NCI-H1436 treated with DMSO at 0.1 percent for 48 hours (cell line): ENCODE measurements around the gene CXCL14.
A peak's percentile ranks its signal among the peaks of the same experiment; 100 is the strongest.

Experiments used
- DNase-seq: peaks from one replicate; lab custom pipeline; 2025; lab: John Stamatoyannopoulos, UW

The CXCL14 gene

GRCh38 chr5:135596157-135596763, 17.5 kb upstream of the CXCL14 start:
- no peak for DNase-seq

- DNase-seq, result no peak
Observed at GRCh38 chr5:135594416-135594960, 15.7 kb upstream of the CXCL14 start.

GRCh38 chr5:135593886-135594285, 15.1 kb upstream of the CXCL14 start:
- no peak for DNase-seq

DNA sequence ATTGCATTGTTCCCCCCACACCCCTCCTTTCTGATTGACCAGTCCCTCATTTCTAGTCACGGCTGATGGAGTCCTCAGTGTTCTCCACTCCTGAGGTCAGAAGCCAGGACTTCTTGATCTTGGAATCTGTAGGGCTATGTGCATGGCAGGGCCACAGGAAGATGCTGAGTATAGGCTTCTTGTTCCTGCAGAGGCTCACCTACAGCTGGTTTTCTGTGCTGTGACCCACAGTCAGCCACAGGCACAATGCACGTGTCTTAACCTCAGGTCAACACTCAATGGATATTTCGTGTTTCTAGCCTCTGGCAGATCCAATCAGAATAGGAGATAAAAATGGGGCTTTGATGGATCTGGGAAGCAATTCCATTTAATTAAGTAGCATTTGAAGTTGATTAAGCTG, 14.3 kb upstream of the CXCL14 start:
- no peak for DNase-seq

- no peak for DNase-seq
Observed at GRCh38 chr5:135592312-135593045, 13.7 kb upstream of the CXCL14 start.

- DNase-seq, result no peak
Observed at GRCh38 chr5:135591277-135591676, 12.5 kb upstream of the CXCL14 start.

DNA sequence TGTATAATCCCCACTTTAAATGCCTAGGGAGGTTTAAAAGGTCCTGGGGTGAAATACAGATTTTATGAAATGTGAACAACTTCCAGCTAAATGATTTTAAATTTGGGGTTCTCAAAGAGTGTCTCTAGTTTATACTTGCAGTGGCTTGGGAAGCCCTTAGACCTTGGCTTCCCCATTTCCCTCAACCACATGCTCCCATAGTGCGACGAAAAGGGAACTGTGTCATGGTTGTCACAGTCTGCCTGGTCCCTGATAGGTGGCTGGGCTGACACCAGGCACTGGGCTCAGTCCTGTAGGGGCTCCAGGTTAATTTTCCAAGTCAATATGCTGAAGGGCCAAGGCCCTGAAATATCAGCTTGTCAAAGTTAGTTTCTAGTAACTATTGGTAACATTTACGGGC, 10.4 kb upstream of the CXCL14 start:
- DNase-seq, result no peak

- DNase-seq, result no peak
Observed at GRCh38 chr5:135587721-135588663, 9.2 kb upstream of the CXCL14 start.

- no peak for DNase-seq
Observed at GRCh38 chr5:135584918-135585317, 6.1 kb upstream of the CXCL14 start.

DNA sequence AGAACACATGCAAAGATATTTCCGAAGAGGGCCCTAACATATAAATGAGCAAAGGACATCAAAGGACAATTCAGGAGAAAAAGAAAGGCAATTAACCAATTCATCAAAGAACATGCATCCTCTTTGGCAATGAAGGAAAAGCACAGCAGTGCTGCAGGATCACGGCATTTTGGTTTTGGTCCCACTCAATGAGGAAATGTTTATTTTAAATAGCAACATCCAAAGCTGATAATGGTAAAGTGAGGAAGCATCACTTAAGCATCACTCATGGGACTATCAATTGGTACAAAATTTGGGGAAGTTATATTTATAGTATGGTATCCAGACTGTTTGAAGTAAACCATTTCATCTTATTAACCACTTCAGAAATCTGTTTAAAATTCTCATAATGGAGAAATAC, 5.5 kb upstream of the CXCL14 start:
- DNase-seq, result no peak

GRCh38 chr5:135582099-135582781, 3.4 kb upstream of the CXCL14 start:
- DNase-seq, result no peak

GRCh38 chr5:135578305-135578684, 496 bp downstream of the CXCL14 start:
- DNase-seq, result no peak

- DNase-seq, result no peak
Observed at GRCh38 chr5:135577421-135577820, 1.4 kb downstream of the CXCL14 start.

- DNase-seq, result no peak
Observed at GRCh38 chr5:135576075-135576599, 2.7 kb downstream of the CXCL14 start.

GRCh38 chr5:135574493-135574892, 4.3 kb downstream of the CXCL14 start:
- no peak for DNase-seq

GRCh38 chr5:135571902-135572301, 6.9 kb downstream of the CXCL14 start:
- DNase-seq, result no peak

- no peak for DNase-seq
Observed at GRCh38 chr5:135571066-135571609, 7.7 kb downstream of the CXCL14 start.

- no peak for DNase-seq
Observed at GRCh38 chr5:135570453-135570764, 8.4 kb downstream of the CXCL14 start.

GRCh38 chr5:135569755-135570452, 8.9 kb downstream of the CXCL14 start:
- DNase-seq, result peak; percentile 13

- no peak for DNase-seq
Observed at GRCh38 chr5:135568923-135569360, 9.8 kb downstream of the CXCL14 start.

- DNase-seq, result no peak
Observed at GRCh38 chr5:135568246-135568645, 10.5 kb downstream of the CXCL14 start.
